Panc1 (cell line): Measurements from ENCODE around the gene TMEM134.

ENCODE experiments used
- POLR2AphosphoS5 ChIP-seq: IDR thresholded peaks from 2 replicates; pipeline ENCODE4 v1.6.1; 2012; ENCODE audit warnings: mild to moderate bottlenecking, low read depth, low read length, moderate library complexity
- SIN3A ChIP-seq: IDR thresholded peaks from 2 replicates; pipeline ENCODE4 v1.6.1; 2012; ENCODE audit warnings: low read depth, mild to moderate bottlenecking, low read length, moderate library complexity, borderline replicate concordance; ENCODE audit not compliant: insufficient read depth
- TCF7L2 ChIP-seq: IDR thresholded peaks from 2 replicates; pipeline ENCODE4 v1.6.1; 2011; ENCODE audit warnings: mild to moderate bottlenecking, low read depth, low read length, inconsistent platforms
- TF ChIP-seq, protein P1 (sequence below): fragments of 450-650 bp; IDR thresholded peaks from 2 replicates; pipeline ENCODE4 v1.5.1; 2017; ENCODE audit warnings: mild to moderate bottlenecking
- TF ChIP-seq, protein P2 (sequence below), 2 experiments: IDR thresholded peaks; 2 replicates each; pipeline ENCODE4 v1.6.1; 2011 to 2012; ENCODE audit warnings: low read depth in 2 of 2, control low read depth in 1 of 2, low read length in 1 of 2, mild to moderate bottlenecking in 1 of 2, moderate library complexity in 1 of 2; ENCODE audit not compliant: insufficient read depth in 1 of 2

DNA sequence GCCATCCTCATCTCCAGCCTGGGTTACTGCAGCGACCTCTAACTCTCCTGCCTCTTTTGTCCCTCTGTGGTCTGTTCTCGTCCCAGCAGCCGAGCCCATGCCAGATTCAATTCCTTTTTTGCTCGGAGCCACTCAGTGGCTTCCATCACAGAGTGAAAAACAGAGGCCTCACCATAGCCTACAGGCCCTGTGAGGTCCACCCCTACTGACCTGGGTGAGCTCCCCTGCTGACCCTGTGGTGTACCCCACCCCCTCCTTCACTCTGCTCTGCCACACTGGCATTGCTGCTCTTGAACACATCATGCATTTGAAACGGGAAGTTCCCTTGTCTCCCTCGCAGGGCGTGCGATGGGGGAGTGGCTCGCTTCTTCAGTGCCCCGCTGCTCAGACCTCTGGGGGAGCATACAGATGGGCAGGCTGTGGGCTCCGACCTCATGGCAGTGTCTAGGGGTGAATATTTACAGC, 15.8 kb upstream of the TMEM134 start:
- TF ChIP-seq, protein P1, sequence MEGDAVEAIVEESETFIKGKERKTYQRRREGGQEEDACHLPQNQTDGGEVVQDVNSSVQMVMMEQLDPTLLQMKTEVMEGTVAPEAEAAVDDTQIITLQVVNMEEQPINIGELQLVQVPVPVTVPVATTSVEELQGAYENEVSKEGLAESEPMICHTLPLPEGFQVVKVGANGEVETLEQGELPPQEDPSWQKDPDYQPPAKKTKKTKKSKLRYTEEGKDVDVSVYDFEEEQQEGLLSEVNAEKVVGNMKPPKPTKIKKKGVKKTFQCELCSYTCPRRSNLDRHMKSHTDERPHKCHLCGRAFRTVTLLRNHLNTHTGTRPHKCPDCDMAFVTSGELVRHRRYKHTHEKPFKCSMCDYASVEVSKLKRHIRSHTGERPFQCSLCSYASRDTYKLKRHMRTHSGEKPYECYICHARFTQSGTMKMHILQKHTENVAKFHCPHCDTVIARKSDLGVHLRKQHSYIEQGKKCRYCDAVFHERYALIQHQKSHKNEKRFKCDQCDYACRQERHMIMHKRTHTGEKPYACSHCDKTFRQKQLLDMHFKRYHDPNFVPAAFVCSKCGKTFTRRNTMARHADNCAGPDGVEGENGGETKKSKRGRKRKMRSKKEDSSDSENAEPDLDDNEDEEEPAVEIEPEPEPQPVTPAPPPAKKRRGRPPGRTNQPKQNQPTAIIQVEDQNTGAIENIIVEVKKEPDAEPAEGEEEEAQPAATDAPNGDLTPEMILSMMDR: no peak
- TF ChIP-seq, protein P2, sequence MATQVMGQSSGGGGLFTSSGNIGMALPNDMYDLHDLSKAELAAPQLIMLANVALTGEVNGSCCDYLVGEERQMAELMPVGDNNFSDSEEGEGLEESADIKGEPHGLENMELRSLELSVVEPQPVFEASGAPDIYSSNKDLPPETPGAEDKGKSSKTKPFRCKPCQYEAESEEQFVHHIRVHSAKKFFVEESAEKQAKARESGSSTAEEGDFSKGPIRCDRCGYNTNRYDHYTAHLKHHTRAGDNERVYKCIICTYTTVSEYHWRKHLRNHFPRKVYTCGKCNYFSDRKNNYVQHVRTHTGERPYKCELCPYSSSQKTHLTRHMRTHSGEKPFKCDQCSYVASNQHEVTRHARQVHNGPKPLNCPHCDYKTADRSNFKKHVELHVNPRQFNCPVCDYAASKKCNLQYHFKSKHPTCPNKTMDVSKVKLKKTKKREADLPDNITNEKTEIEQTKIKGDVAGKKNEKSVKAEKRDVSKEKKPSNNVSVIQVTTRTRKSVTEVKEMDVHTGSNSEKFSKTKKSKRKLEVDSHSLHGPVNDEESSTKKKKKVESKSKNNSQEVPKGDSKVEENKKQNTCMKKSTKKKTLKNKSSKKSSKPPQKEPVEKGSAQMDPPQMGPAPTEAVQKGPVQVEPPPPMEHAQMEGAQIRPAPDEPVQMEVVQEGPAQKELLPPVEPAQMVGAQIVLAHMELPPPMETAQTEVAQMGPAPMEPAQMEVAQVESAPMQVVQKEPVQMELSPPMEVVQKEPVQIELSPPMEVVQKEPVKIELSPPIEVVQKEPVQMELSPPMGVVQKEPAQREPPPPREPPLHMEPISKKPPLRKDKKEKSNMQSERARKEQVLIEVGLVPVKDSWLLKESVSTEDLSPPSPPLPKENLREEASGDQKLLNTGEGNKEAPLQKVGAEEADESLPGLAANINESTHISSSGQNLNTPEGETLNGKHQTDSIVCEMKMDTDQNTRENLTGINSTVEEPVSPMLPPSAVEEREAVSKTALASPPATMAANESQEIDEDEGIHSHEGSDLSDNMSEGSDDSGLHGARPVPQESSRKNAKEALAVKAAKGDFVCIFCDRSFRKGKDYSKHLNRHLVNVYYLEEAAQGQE (IDR thresholded peaks at IDR 0.05; ENCODE audit: insufficient read depth in 1 of 2, low read depth in 2 of 2, low read length in 1 of 2): no peak
- TF ChIP-seq SIN3A: no peak
- no peak for TF ChIP-seq TCF7L2
- TF ChIP-seq POLR2AphosphoS5: no peak
